ENCODE measurements around the gene CDK5RAP2.

The CDK5RAP2 gene

DNA sequence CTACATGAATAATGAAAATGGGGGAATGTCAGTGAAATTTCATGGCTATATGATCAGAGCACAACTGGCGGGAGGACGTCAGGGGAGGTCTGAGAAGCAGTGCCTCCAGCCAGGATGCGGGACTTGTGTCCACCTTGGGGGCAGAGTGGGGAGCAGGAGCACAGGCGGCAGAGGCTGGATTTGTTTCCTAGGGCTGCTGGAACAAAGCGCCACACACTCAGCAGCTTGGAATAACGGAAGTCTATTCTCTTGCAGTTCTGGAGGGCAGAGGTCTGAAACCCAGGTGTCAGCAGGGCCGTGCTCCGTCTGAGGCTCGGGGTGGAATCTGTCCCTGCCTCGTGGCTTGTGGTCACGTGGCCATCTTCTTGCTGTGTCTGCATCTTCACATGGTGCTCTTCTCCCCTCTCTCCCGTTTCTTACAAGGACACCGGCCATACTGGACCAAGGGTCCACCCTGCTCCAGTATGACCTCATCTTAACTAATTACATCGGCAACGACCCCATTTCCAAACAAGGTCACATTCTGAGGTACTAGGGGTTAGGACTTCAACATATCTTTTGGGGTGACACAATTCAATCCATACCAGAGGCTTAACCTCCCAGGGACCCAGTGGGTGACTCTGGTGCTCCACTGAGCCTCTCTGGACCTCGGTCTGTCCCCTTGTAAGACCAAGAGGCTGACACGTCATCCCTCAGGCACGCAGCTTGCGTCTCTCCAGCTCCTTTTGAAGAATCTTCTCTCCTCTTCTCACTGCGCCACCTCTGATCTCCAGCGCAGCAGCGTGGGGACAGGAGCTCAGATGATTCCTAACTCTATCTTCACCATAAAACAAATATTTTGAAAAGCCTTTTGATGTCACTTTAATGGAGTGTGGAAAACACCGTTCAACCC, 202.5 kb downstream of the CDK5RAP2 start:
- Histone ChIP-seq H3K9me3 (ENCODE audit: insufficient read depth, low read depth, low read length) (no peaks in the 10 kb centered on the region), H3K4me3 (ENCODE audit: low read length, poor library complexity, severe bottlenecking) (no peak overlapping the region), H2AFZ (ENCODE audit: low read length) (no peak overlapping the region), H3K27me3 (ENCODE audit: insufficient read depth, low read length, poor library complexity, severe bottlenecking) (no peaks in the 10 kb centered on the region), H3K79me2 (ENCODE audit: insufficient read depth, low read length) (no peaks in the 10 kb centered on the region), H3K9ac (ENCODE audit: low read depth, low read length, poor library complexity, severe bottlenecking) (no peak overlapping the region), H4K20me1 (ENCODE audit: insufficient read depth, low read length, poor library complexity, severe bottlenecking) (no peaks in the 10 kb centered on the region), H3K36me3 (ENCODE audit: insufficient read depth, low read length) (no peaks in the 10 kb centered on the region), H3K9me2 (replicated peaks; ENCODE audit: low read depth, low read length) (no peaks in the 10 kb centered on the region), H3K4me1 (ENCODE audit: insufficient read depth, low read length, poor library complexity, severe bottlenecking) (no peaks in the 10 kb centered on the region), H3K4me2 (ENCODE audit: low read depth, low read length, poor library complexity, severe bottlenecking) (no peak overlapping the region), H3F3A (ENCODE audit: low read depth) (no peaks in the 10 kb centered on the region)
- TF ChIP-seq, protein P1, sequence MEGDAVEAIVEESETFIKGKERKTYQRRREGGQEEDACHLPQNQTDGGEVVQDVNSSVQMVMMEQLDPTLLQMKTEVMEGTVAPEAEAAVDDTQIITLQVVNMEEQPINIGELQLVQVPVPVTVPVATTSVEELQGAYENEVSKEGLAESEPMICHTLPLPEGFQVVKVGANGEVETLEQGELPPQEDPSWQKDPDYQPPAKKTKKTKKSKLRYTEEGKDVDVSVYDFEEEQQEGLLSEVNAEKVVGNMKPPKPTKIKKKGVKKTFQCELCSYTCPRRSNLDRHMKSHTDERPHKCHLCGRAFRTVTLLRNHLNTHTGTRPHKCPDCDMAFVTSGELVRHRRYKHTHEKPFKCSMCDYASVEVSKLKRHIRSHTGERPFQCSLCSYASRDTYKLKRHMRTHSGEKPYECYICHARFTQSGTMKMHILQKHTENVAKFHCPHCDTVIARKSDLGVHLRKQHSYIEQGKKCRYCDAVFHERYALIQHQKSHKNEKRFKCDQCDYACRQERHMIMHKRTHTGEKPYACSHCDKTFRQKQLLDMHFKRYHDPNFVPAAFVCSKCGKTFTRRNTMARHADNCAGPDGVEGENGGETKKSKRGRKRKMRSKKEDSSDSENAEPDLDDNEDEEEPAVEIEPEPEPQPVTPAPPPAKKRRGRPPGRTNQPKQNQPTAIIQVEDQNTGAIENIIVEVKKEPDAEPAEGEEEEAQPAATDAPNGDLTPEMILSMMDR (conservative IDR thresholded peaks at IDR 0.05; ENCODE audit: low read length) = no peak
- TF ChIP-seq EZH2phosphoT487 (IDR thresholded peaks at IDR 0.05; ENCODE audit: borderline replicate concordance) = no peak

DNA sequence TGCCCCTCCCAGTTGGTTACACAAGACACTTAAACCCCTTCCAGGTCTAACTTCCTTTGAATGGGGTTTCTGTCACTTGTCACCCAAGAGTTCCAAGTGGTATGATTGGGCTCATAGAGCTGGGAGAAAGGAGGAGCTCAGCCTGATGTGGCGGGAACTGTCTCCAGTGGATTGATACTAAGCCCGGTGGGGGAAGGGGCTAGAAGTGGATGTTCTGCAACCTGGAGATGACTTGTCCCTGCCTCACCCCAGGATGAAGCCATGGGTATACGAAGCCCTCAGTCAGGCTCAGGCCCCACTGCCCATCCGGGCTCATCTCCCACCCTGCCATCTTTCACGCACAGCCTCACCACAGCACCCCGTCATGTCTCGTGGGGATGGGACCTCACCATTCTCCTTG, 203.9 kb downstream of the CDK5RAP2 start:
- H3K79me2 ChIP-seq (ENCODE audit: insufficient read depth, low read length) = no peaks in the 10 kb centered on the region
- TF ChIP-seq EZH2phosphoT487 (IDR thresholded peaks at IDR 0.05; ENCODE audit: borderline replicate concordance) = no peak
- TF ChIP-seq, protein P1 (conservative IDR thresholded peaks at IDR 0.05; ENCODE audit: low read length) = no peak
- no peaks in the 10 kb centered on the region for H3K27me3 ChIP-seq (ENCODE audit: insufficient read depth, low read length, poor library complexity, severe bottlenecking)
- no peak overlapping the region for H3K4me2 ChIP-seq (ENCODE audit: low read depth, low read length, poor library complexity, severe bottlenecking)
- H3K4me3 ChIP-seq (ENCODE audit: low read length, poor library complexity, severe bottlenecking) = no peak overlapping the region
- H3K9ac ChIP-seq (ENCODE audit: low read depth, low read length, poor library complexity, severe bottlenecking) = no peak overlapping the region
- no peaks in the 10 kb centered on the region for H4K20me1 ChIP-seq (ENCODE audit: insufficient read depth, low read length, poor library complexity, severe bottlenecking)
- no peaks in the 10 kb centered on the region for H3K9me2 ChIP-seq (replicated peaks; ENCODE audit: low read depth, low read length)
- H2AFZ ChIP-seq (ENCODE audit: low read length) = no peak overlapping the region
- no peaks in the 10 kb centered on the region for H3K9me3 ChIP-seq (ENCODE audit: insufficient read depth, low read depth, low read length)
- no peaks in the 10 kb centered on the region for H3K36me3 ChIP-seq (ENCODE audit: insufficient read depth, low read length)
- no peaks in the 10 kb centered on the region for H3F3A ChIP-seq (ENCODE audit: low read depth)
- no peaks in the 10 kb centered on the region for H3K4me1 ChIP-seq (ENCODE audit: insufficient read depth, low read length, poor library complexity, severe bottlenecking)

DNA sequence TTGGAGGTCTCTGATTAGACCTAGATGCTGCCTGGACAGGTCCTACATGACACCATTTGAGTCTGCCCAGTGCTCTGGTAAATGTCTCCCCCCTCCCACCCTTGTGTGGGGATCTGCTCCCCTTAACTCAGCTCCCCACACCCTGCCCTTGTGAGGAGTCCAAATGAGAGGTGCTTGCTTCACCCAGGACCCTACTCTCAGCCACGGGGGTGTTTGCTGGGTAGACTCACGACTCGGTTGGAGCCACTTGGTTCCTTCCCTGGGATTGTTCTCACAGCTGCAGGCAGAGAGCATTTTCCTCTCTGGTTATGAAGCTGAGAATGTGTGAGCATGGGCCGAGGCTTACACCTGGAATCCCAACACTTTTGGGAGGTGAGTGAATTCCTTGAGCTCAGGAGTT, 204.7 kb downstream of the CDK5RAP2 start:
- H3K27me3 ChIP-seq (ENCODE audit: insufficient read depth, low read length, poor library complexity, severe bottlenecking) = no peaks in the 10 kb centered on the region
- no peak overlapping the region for H3K4me3 ChIP-seq (ENCODE audit: low read length, poor library complexity, severe bottlenecking)
- H3K4me1 ChIP-seq (ENCODE audit: insufficient read depth, low read length, poor library complexity, severe bottlenecking) = no peaks in the 10 kb centered on the region
- H3K36me3 ChIP-seq (ENCODE audit: insufficient read depth, low read length) = no peaks in the 10 kb centered on the region
- no peak overlapping the region for H3K9ac ChIP-seq (ENCODE audit: low read depth, low read length, poor library complexity, severe bottlenecking)
- no peak overlapping the region for H2AFZ ChIP-seq (ENCODE audit: low read length)
- TF ChIP-seq, protein P1 (conservative IDR thresholded peaks at IDR 0.05; ENCODE audit: low read length) = no peak
- no peak for TF ChIP-seq EZH2phosphoT487 (IDR thresholded peaks at IDR 0.05; ENCODE audit: borderline replicate concordance)
- H3F3A ChIP-seq (ENCODE audit: low read depth) = no peaks in the 10 kb centered on the region
- H3K9me3 ChIP-seq (ENCODE audit: insufficient read depth, low read depth, low read length) = no peaks in the 10 kb centered on the region
- no peak overlapping the region for H3K4me2 ChIP-seq (ENCODE audit: low read depth, low read length, poor library complexity, severe bottlenecking)
- H3K79me2 ChIP-seq (ENCODE audit: insufficient read depth, low read length) = no peaks in the 10 kb centered on the region
- H4K20me1 ChIP-seq (ENCODE audit: insufficient read depth, low read length, poor library complexity, severe bottlenecking) = no peaks in the 10 kb centered on the region
- no peaks in the 10 kb centered on the region for H3K9me2 ChIP-seq (replicated peaks; ENCODE audit: low read depth, low read length)
